Astrocyte (in vitro differentiated cells and primary cell): Measurements from ENCODE around the gene PYGM. TPM values are rescaled to one million over a fixed set of nuclear protein-coding genes. Genes with fewer than 3 reads are reported as not detected.

Experiments used
- DNase-seq: peaks from one replicate; pipeline ENCODE4 v3.0.0-alpha.2; 2010; ENCODE audit warnings: low read depth
- FAIRE-seq: peaks from 2 replicates; lab custom pipeline; 2011; peaks lifted over from hg19 to GRCh38; lab: Jason Lieb, UNC
- H2AFZ ChIP-seq: 2 replicates; pipeline ENCODE4 v1.6.0; 2012; ENCODE audit warnings: low read depth, low read length, inconsistent platforms
- H3K27ac ChIP-seq: 2 replicates; pipeline ENCODE4 v1.5.1; 2011; ENCODE audit warnings: low read depth, low read length, inconsistent platforms
- H3K27me3 ChIP-seq: 2 replicates; pipeline ENCODE4 v1.6.0; 2011; ENCODE audit warnings: low read length, inconsistent platforms; ENCODE audit not compliant: insufficient read depth
- H3K36me3 ChIP-seq: 2 replicates; pipeline ENCODE4 v1.5.1; 2011; ENCODE audit warnings: low read length, inconsistent platforms; ENCODE audit not compliant: insufficient read depth
- H3K4me1 ChIP-seq: 2 replicates; pipeline ENCODE4 v1.5.1; 2011; ENCODE audit warnings: low read length, inconsistent platforms; ENCODE audit not compliant: insufficient read depth
- H3K4me2 ChIP-seq: 2 replicates; pipeline ENCODE4 v1.6.0; 2012; ENCODE audit warnings: low read length, inconsistent platforms
- H3K4me3 ChIP-seq: 2 replicates; pipeline ENCODE4 v1.5.1; 2011; ENCODE audit warnings: low read depth, mild to moderate bottlenecking, low read length, inconsistent platforms; ENCODE audit not compliant: insufficient read depth
- H3K79me2 ChIP-seq: 2 replicates; pipeline ENCODE4 v1.6.0; 2012; ENCODE audit warnings: mild to moderate bottlenecking, low read length, inconsistent platforms; ENCODE audit not compliant: insufficient read depth
- H3K9ac ChIP-seq: 2 replicates; pipeline ENCODE4 v1.6.0; 2012; ENCODE audit warnings: mild to moderate bottlenecking, low read length, inconsistent platforms
- H3K9me3 ChIP-seq: 2 replicates; pipeline ENCODE4 v1.5.1; 2012; ENCODE audit warnings: low read depth, mild to moderate bottlenecking, low read length, inconsistent platforms; ENCODE audit not compliant: insufficient read depth
- H4K20me1 ChIP-seq: 2 replicates; pipeline ENCODE4 v1.6.0; 2012; ENCODE audit warnings: low read length, inconsistent platforms; ENCODE audit not compliant: insufficient read depth
- H3K27ac Mint-ChIP-seq: one replicate; pipeline ENCODE4 v1.8.0; 2021; ENCODE audit warnings: mild to moderate bottlenecking, mixed read lengths; ENCODE audit not compliant: unreplicated experiment
- H3K27me3 Mint-ChIP-seq: one replicate; pipeline ENCODE4 v1.8.0; 2021; ENCODE audit warnings: low read depth, mixed read lengths; ENCODE audit not compliant: unreplicated experiment
- H3K36me3 Mint-ChIP-seq: one replicate; pipeline ENCODE4 v1.8.0; 2021; ENCODE audit warnings: low read depth, mixed read lengths; ENCODE audit not compliant: unreplicated experiment
- H3K4me1 Mint-ChIP-seq: one replicate; pipeline ENCODE4 v1.8.0; 2021; ENCODE audit warnings: low read depth, mixed read lengths; ENCODE audit not compliant: unreplicated experiment
- H3K4me3 Mint-ChIP-seq: one replicate; pipeline ENCODE4 v1.8.0; 2021; ENCODE audit warnings: mild to moderate bottlenecking, moderate library complexity, mixed read lengths; ENCODE audit not compliant: unreplicated experiment
- H3K9me3 Mint-ChIP-seq: one replicate; pipeline ENCODE4 v1.8.0; 2021; ENCODE audit warnings: mild to moderate bottlenecking, mixed read lengths; ENCODE audit not compliant: unreplicated experiment
- EZH2 ChIP-seq: IDR thresholded peaks from 2 replicates; pipeline ENCODE4 v1.6.1; 2012; ENCODE audit warnings: mild to moderate bottlenecking, low read length, inconsistent platforms; ENCODE audit not compliant: insufficient read depth
- total RNA-seq: library from RNA; stranded (reverse); gene quantifications from 2 replicates; pipeline ENCODE4 v1.2.1, GENCODE V29; 2021
- TF ChIP-seq, protein P1 (sequence below): IDR thresholded peaks from 2 replicates; pipeline ENCODE4 v1.5.1; 2011; ENCODE audit warnings: low read depth, mild to moderate bottlenecking, inconsistent platforms, low read length, moderate library complexity; ENCODE audit not compliant: insufficient read depth

The PYGM gene
- total RNA-seq, 1 donor from 2014 or later, result 0.68 TPM

- peaks cover 11% of the 10 kb centered on the region for H3K36me3 Mint-ChIP-seq
- TF ChIP-seq EZH2, result no peak
- TF ChIP-seq, protein P1, sequence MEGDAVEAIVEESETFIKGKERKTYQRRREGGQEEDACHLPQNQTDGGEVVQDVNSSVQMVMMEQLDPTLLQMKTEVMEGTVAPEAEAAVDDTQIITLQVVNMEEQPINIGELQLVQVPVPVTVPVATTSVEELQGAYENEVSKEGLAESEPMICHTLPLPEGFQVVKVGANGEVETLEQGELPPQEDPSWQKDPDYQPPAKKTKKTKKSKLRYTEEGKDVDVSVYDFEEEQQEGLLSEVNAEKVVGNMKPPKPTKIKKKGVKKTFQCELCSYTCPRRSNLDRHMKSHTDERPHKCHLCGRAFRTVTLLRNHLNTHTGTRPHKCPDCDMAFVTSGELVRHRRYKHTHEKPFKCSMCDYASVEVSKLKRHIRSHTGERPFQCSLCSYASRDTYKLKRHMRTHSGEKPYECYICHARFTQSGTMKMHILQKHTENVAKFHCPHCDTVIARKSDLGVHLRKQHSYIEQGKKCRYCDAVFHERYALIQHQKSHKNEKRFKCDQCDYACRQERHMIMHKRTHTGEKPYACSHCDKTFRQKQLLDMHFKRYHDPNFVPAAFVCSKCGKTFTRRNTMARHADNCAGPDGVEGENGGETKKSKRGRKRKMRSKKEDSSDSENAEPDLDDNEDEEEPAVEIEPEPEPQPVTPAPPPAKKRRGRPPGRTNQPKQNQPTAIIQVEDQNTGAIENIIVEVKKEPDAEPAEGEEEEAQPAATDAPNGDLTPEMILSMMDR, result no peak
- Histone ChIP-seq H3K9me3 (no peaks in the 10 kb centered on the region), H3K4me1 (peaks cover 10% of the 10 kb centered on the region), H3K27ac (no peak overlapping the region), H3K79me2 (no peaks in the 10 kb centered on the region), H3K4me3 (no peak overlapping the region), H3K9ac (no peak overlapping the region), H3K27me3 (no peaks in the 10 kb centered on the region), H2AFZ (no peak overlapping the region), H3K36me3 (peaks cover 8% of the 10 kb centered on the region), H3K4me2 (no peak overlapping the region), H4K20me1 (peaks cover 31% of the 10 kb centered on the region)
- DNase-seq (no peak), FAIRE-seq (no peak)
- H3K4me3 Mint-ChIP-seq, result no peak overlapping the region
- H3K9me3 Mint-ChIP-seq, result no peaks in the 10 kb centered on the region
- H3K4me1 Mint-ChIP-seq, result peaks cover 25% of the 10 kb centered on the region
- H3K27me3 Mint-ChIP-seq, result peaks cover 4% of the 10 kb centered on the region
- H3K27ac Mint-ChIP-seq, result no peak overlapping the region
Observed at GRCh38 chr11:64758330-64759079, 1.3 kb downstream of the PYGM start.

DNA sequence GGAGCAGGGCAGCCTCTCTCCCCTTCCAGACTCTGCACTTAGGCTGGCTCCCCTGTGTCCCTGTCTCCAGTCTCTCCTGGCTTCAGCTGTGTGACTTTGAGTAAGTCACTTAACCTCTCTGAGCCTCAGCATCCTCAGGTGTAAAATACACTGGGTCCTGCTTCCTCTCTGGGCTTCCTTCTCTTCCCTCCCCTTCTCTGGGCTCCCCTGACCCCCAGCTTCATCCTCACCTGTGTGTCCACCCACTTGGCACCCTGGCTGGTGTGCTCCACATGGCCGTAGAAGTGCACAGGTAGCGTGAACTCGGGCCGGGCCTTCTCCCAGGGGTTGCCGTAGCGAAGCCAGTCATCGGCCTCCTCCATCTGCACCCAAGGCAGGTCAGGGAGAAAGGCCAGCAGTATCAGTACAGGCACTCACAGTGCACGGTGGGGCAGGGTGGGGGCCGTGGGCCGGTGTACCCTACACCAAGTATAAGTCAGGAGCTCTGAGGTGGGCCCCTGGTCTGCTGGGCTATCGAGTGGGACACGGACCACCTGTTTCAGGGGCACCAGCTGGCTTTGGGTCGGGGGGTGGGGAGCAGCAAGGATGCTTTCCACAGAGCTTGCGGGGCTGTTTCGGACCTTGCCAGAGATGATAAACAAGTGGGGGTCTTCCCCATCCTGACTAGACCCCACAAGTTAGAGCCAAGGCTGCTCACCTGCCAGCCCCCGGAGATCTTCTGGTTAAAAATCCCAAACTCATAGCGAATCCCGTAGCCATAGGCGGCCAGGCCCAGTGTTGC is 2.0 kb downstream of the PYGM start:
- FAIRE-seq (no peak), DNase-seq (no peak)
- peaks cover 9% of the 10 kb centered on the region for H3K36me3 Mint-ChIP-seq
- Histone ChIP-seq H3K4me1 (peaks cover 3% of the 10 kb centered on the region), H3K9me3 (no peaks in the 10 kb centered on the region), H3K27ac (no peak overlapping the region), H3K4me2 (no peak overlapping the region), H3K9ac (no peak overlapping the region), H2AFZ (no peak overlapping the region), H3K4me3 (no peak overlapping the region), H3K36me3 (peaks cover 6% of the 10 kb centered on the region), H4K20me1 (peaks cover 23% of the 10 kb centered on the region), H3K27me3 (no peaks in the 10 kb centered on the region), H3K79me2 (no peaks in the 10 kb centered on the region)
- H3K27ac Mint-ChIP-seq, result no peak overlapping the region
- H3K4me1 Mint-ChIP-seq, result peaks cover 17% of the 10 kb centered on the region
- H3K9me3 Mint-ChIP-seq, result no peaks in the 10 kb centered on the region
- H3K27me3 Mint-ChIP-seq, result peaks cover 10% of the 10 kb centered on the region
- no peak for TF ChIP-seq EZH2
- TF ChIP-seq, protein P1, result no peak
- no peak overlapping the region for H3K4me3 Mint-ChIP-seq
